IPS-18c (cell line): Measurements from ENCODE around the gene KRTAP19-8.

ENCODE experiments used
- H3K4me3 ChIP-seq: 2 replicates; pipeline ENCODE4 v1.7.0; 2013; ENCODE audit warnings: low read depth, mild to moderate bottlenecking, low read length, moderate library complexity; ENCODE audit not compliant: insufficient read depth
- H3K9me3 ChIP-seq: one replicate; pipeline ENCODE4 v1.6.1; 2013; ENCODE audit warnings: mild to moderate bottlenecking, low read length, moderate library complexity; ENCODE audit not compliant: control insufficient read depth, insufficient read depth

The KRTAP19-8 gene, protein sequence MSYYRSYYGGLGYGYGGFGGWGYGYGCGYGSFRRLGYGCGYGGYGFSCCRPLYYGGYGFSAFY

GRCh38 chr21:31038376-31038775, at the start of gene KRTAP19-8:
Gene KRTAP19-8 (minus strand): TSS chr21:31038476. CDS start chr21:31038443, 33 bp downstream.
- Histone ChIP-seq H3K9me3 (no peaks in the 10 kb centered on the region), H3K4me3 (no peak within 1 kb of the TSS)

- Histone ChIP-seq H3K9me3 (peaks cover 5% of the 10 kb centered on the region), H3K4me3 (no peak overlapping the region)
Measured at GRCh38 chr21:31087639-31088473, 49.6 kb upstream of the KRTAP19-8 start.

- peaks cover 5% of the 10 kb centered on the region for H3K9me3 ChIP-seq
- H3K4me3 ChIP-seq = no peak overlapping the region
Measured at GRCh38 chr21:31084689-31085088, 46.4 kb upstream of the KRTAP19-8 start.

DNA sequence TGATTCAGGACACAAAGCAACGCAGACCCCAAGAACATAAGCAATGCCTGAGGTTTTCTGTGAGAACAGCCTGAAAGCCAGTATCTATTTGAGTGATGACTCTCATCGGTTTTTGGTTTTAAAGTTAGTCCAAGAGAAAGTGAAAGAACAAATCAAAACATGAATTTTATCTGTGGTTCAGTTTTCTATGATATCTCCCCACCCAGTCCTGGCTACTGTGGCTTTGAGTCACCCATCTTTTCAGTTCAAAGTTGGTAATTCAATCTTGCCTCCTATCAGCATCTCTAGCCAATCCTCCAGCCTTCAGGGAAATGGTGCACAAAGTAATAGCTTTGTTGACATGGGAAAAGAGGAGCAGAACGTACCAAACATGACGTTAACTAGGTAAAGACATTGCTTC, 40.5 kb upstream of the KRTAP19-8 start:
- no peaks in the 10 kb centered on the region for H3K9me3 ChIP-seq

DNA sequence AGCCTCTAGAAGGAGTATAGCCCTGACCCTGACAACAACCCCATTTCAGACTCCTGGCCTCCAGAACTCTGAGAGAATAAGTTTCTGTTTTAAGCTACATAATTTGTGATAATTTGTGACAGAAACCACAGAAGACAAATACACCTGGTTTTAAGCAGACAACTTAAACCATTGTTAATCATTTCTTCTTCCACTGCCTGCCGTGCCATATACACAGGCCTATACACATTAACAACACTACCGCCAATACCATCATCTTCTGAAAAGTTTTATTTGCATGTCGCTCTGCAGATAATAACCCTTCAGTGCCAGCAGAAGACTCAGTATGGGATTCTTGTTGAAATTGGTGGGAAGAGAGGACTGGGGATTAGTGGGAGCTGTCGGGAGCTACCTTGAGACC, 39.9 kb upstream of the KRTAP19-8 start:
- no peak overlapping the region for H3K4me3 ChIP-seq
- no peaks in the 10 kb centered on the region for H3K9me3 ChIP-seq

More for the DNA sequence above, 40.5 kb upstream of the KRTAP19-8 start:
- H3K4me3 ChIP-seq = no peak overlapping the region

GRCh38 chr21:31075848-31076247, 37.6 kb upstream of the KRTAP19-8 start:
- Histone ChIP-seq H3K9me3 (no peaks in the 10 kb centered on the region), H3K4me3 (no peak overlapping the region)

- no peak overlapping the region for H3K4me3 ChIP-seq
- no peaks in the 10 kb centered on the region for H3K9me3 ChIP-seq
Measured at GRCh38 chr21:31072533-31072932, 34.3 kb upstream of the KRTAP19-8 start.

DNA sequence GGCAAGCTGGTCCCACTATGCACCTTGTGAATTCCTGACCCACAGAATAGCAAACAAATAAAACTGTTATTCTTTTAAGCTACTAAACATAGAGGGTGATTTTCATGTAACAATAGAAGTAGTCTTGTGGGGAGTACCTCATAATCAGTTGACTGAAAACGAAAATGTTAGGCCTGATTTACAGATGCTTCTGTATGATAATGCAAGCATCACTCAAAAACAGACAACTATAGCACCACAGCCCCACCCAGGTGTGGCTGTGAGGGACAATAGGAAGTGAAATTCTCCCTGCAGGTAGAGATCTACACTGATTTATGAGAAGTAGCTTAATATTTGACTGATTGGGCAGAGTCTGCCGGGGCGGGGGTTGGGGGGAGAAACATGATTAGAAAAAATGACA, 26.5 kb upstream of the KRTAP19-8 start:
- Histone ChIP-seq H3K9me3 (peaks cover 2% of the 10 kb centered on the region), H3K4me3 (no peak overlapping the region)

GRCh38 chr21:31052489-31053142, 14.3 kb upstream of the KRTAP19-8 start:
- Histone ChIP-seq H3K9me3 (no peaks in the 10 kb centered on the region), H3K4me3 (no peak overlapping the region)

DNA sequence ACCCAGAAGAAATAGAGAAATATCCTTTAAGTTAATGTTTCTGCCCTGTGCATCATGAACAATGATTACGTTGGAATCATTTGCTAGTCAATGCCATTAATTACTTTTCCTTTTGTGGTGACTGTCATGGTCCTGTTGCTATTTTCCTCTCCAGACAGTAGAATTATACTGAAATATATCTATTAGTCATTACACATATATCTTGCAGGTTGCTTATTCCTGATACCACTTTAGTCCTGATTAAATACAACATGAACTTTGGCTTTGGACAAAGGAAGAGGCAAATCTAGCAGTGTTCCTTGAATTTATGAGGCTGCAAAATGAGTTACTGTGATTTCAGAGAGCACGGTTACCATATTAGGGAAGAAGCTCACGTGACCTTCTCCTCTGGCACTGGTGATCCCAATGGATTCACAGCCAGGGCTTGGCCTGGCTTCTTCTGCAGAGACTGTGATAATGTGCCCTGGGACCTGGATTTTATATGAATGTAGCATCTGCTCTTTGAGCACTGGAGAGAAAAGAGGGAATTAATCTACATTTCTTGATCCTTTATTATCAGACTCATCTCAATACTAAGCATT, 12.4 kb upstream of the KRTAP19-8 start:
- H3K9me3 ChIP-seq = no peaks in the 10 kb centered on the region

GRCh38 chr21:31045841-31046240, 7.6 kb upstream of the KRTAP19-8 start:
- Histone ChIP-seq H3K9me3 (no peaks in the 10 kb centered on the region), H3K4me3 (no peak overlapping the region)

More for the DNA sequence above, 12.4 kb upstream of the KRTAP19-8 start:
- H3K4me3 ChIP-seq = no peak overlapping the region

- no peak overlapping the region for H3K4me3 ChIP-seq
Measured at GRCh38 chr21:31043471-31043870, 5.2 kb upstream of the KRTAP19-8 start.

DNA sequence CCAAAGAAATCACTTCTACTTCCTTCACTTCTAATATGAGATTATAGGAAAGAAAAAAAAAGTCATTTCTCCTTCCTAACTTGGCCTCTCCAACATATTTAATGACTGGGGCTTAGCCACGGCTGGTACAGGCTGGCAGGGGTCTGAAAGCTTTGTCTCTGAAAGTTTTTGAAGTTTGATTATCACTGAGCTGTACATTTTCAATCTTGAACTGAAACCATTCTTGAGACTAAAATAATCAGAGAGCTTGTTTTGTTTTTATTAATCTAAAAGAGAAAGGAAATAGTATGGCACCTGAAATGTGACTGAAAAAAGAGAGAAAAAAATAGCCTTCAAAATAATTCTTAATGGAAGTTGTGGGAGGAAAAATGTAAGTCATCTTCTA, 3.8 kb upstream of the KRTAP19-8 start:
- no peak overlapping the region for H3K4me3 ChIP-seq
- H3K9me3 ChIP-seq = no peaks in the 10 kb centered on the region

More at GRCh38 chr21:31043471-31043870, 5.2 kb upstream of the KRTAP19-8 start:
- no peaks in the 10 kb centered on the region for H3K9me3 ChIP-seq

DNA sequence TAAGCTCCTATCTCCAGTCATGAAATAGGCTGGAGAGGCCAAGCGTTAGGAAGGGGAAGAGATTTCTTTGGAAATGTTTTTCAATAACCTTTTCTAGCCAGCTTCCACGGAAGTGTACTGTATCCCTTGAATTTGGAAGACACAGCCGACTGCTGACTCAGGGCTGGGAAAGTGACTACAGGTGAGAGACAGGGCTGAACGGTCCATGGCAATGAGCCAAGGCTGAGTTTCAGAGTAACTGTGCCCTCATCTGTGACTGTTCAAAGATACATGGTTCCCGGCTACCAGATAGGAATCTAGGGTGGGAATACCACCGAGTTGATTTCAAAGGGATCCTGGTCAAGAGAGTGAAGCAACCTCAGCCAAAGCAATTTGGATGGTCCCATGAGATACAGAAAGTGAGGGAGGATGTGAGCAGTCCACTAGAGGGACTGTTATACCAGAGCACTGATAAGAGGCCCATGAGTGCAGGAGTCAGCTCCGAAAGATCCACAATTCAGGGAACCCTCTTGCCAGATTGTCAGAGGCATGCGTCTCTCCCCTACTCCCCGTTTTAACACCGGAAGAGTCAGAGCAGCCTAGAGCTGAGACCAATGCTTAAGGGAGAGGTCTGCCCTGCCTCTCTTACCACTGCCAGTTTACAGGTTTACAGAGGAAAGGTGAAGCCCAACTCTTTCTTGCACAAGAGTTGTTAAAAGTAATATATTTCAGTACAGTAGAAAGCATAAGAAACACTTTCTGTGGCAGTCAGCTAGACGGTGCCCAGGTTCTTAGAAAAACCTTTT, 3.2 kb upstream of the KRTAP19-8 start:
- Histone ChIP-seq H3K9me3 (no peaks in the 10 kb centered on the region), H3K4me3 (no peak overlapping the region)

DNA sequence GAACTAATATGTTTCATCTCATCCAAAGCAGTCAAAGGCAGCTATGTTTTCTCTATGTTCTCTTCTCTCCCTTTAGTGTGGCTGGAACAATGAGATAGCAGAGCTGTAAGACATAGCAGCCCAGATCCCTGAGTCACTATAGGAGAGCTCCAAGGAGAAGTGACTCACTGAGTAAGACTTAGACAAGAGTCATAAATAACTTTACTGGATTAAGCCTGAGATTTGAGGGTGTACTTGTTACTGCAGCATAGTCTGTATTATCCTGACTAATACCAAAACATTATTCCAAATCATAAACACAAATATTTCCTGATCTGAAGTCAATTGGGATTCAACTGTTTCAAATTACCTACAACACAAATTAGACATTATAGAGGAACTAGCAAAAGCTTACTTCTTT, 3.9 kb downstream of the KRTAP19-8 start:
- Histone ChIP-seq H3K4me3 (no peak overlapping the region), H3K9me3 (no peaks in the 10 kb centered on the region)

DNA sequence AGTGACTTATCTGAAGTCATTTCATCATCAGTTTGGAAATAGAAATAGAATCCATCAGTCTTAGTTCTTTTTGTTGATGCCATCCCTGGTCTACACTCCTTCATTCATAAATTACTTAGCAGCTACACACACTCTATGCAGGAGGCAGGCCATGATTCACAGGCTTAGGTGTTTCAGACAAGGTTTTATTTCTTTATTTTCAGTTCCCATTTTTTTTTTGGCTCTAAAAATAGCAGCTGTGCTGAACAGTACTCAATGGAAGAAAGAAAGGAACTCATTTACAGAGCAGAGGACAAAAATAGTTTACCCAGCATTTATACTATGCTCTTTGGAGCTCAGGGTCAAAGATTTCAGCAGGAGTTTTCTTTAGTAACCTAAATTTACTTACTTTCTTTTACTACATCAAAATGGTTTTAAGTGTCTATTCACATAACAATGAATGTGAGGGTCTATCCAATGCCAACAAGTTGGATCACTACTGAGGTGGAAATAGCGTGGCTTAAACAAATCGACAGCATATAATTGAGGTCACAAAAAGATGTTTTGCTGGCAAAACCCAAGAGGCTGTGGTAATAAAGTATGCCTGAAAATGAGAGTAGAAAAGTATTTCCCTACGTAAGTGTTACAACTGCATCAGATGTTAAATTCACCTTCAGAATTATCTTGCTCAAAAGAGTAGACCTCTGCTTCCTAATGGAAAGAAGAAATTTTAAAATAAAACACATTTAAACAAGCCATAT, 7.7 kb downstream of the KRTAP19-8 start:
- no peaks in the 10 kb centered on the region for H3K9me3 ChIP-seq
- H3K4me3 ChIP-seq = no peak overlapping the region

DNA sequence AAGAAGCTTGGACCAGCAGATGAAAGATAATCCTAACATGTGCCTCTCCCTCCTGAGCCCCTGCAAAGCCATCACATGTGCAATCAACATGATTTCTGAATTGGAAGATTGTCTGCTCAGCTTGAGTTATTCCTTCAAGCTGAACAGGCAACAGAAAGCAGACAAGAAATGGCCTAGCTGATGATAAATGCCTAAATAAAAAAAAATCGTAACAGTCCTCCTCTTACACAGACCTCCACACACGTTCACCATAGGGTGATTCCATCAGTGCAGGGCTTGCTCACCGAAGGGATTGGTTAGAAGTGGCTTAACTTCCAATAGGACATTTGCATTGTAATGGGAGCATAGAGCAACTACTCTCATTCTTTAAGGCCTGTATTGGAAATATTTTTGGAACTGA, 14.6 kb downstream of the KRTAP19-8 start:
- H3K9me3 ChIP-seq = no peaks in the 10 kb centered on the region
- H3K4me3 ChIP-seq = no peak overlapping the region
